A549 (cell line): ENCODE data around the gene TDRD12. TPM values are rescaled to one million over a fixed set of nuclear protein-coding genes. Genes with fewer than 3 reads are reported as not detected.
"Not testable (repeated sequence)": the region's sequence is repeated elsewhere in the genome, so short reads cannot be mapped to it uniquely, and the experiment has no call there.

Experiments used
- ATAC-seq, 2 experiments: fragments of 200-7000 bp in 1 of 2; fragments of >200 bp in 1 of 2; cut with Nextera tagmentation in 1 of 2; cut with Tn5 transposase in 1 of 2; 3 replicates each; pipeline versions ENCODE4 v1.8.0 to v1.9.1; 2018 to 2020; ENCODE audit warnings: mild to moderate bottlenecking in 1 of 2, moderate library complexity in 1 of 2
- CTCF ChIA-PET: fragments of 300-600 bp; sonication (Branson Sonifier 250); formaldehyde crosslinking; extraction: SDS; loops from one replicate; lab custom pipeline; 2021; ENCODE audit warnings: antibody characterized with exemption, inconsistent platforms; lab: Yijun Ruan, JAX
- POLR2A ChIA-PET: fragments of 350-600 bp; formaldehyde crosslinking; extraction: SDS; loops from one replicate; lab custom pipeline; 2021; ENCODE audit warnings: antibody characterized with exemption, inconsistent platforms; lab: Yijun Ruan, JAX
- DNase-seq, 2 experiments: peaks; one replicate each; pipeline versions ENCODE4 v3.0.0 to v3.0.0-alpha.2; 2011 to 2016; ENCODE audit warnings: low read depth in 1 of 2, low spot score in 1 of 2
- FAIRE-seq: peaks from 2 replicates; lab custom pipeline; 2011; peaks lifted over from hg19 to GRCh38; lab: Jason Lieb, UNC
- H3K27ac ChIP-seq, 2 experiments: fragments of >200 bp; sonication (Bioruptor Twin); formaldehyde crosslinking; 3 replicates each; pipeline ENCODE4 v1.5.1; 2016 to 2017
- H3K4me1 ChIP-seq: fragments of >200 bp; sonication (Bioruptor Twin); formaldehyde crosslinking; 3 replicates; pipeline ENCODE4 v1.6.1; 2016
- H3K4me2 ChIP-seq: fragments of >200 bp; sonication (Bioruptor Twin); formaldehyde crosslinking; 3 replicates; pipeline ENCODE4 v1.6.1; 2016
- H3K4me3 ChIP-seq: fragments of >200 bp; sonication (Bioruptor Twin); formaldehyde crosslinking; 3 replicates; pipeline ENCODE4 v1.5.1; 2016
- H3K9me3 ChIP-seq: fragments of >200 bp; sonication (Bioruptor Twin); formaldehyde crosslinking; 3 replicates; pipeline ENCODE4 v1.6.1; 2016
- BCL3 ChIP-seq: fragments of >200 bp; sonication (Bioruptor Twin); formaldehyde crosslinking; IDR thresholded peaks from 3 replicates; pipeline ENCODE4 v1.6.1; 2016
- CHD2 ChIP-seq: fragments of 150-350 bp; IDR thresholded peaks from 2 replicates; pipeline ENCODE4 v1.6.1; 2014; ENCODE audit warnings: low read length; ENCODE audit not compliant: partially characterized antibody
- CHD4 ChIP-seq: fragments of 200-600 bp; sonication (generic); IDR thresholded peaks from 2 replicates; pipeline ENCODE4 v1.6.1; 2016; ENCODE audit warnings: antibody characterized with exemption, mild to moderate bottlenecking, borderline replicate concordance
- FOSB ChIP-seq: fragments of 250-450 bp; sonication (Bioruptor Pico); IDR thresholded peaks from 2 replicates; pipeline ENCODE4 v1.5.0; 2020; ENCODE audit warnings: mild to moderate bottlenecking, moderate library complexity
- FOSL2 ChIP-seq, 2 experiments: fragments of 450-650 bp in 1 of 2; fragments of >200 bp in 1 of 2; sonication (Bioruptor Twin) in 1 of 2; formaldehyde crosslinking; IDR thresholded peaks; 2 replicates each; pipeline versions ENCODE4 v1.5.0 to v1.6.1; 2016 to 2020; ENCODE audit warnings: mild to moderate bottlenecking in 1 of 2, moderate library complexity in 1 of 2
- HES2 ChIP-seq: fragments of >200 bp; sonication (Bioruptor Twin); formaldehyde crosslinking; IDR thresholded peaks from 2 replicates; pipeline ENCODE4 v1.6.1; 2016
- HOXA7 ChIP-seq: fragments of 250-450 bp; sonication (Bioruptor Pico); IDR thresholded peaks from 2 replicates; pipeline ENCODE4 v1.5.0; 2020; ENCODE audit warnings: mild to moderate bottlenecking, moderate library complexity
- HOXB13 ChIP-seq: fragments of 250-450 bp; sonication (Bioruptor Pico); IDR thresholded peaks from 2 replicates; pipeline ENCODE4 v1.5.0; 2020; ENCODE audit warnings: low read depth, mild to moderate bottlenecking, moderate library complexity
- JUN ChIP-seq, 2 experiments: fragments of >200 bp; sonication (Bioruptor Twin); formaldehyde crosslinking; IDR thresholded peaks; 2 replicates in 1 of 2; 3 replicates in 1 of 2; pipeline ENCODE4 v1.6.1; 2016 to 2017
- JUNB ChIP-seq: fragments of >200 bp; sonication (Bioruptor Twin); formaldehyde crosslinking; IDR thresholded peaks from 2 replicates; pipeline ENCODE4 v1.6.1; 2016
- KDM5A ChIP-seq: fragments of 200-600 bp; sonication (generic); IDR thresholded peaks from 2 replicates; pipeline ENCODE4 v1.6.1; 2016; ENCODE audit warnings: antibody characterized with exemption, mild to moderate bottlenecking
- MYC ChIP-seq: IDR thresholded peaks from 2 replicates; pipeline ENCODE4 v1.6.1; 2012; ENCODE audit warnings: mild to moderate bottlenecking, inconsistent platforms, low read length, improper control_type of control experiment, borderline replicate concordance
- PBX3 ChIP-seq: IDR thresholded peaks from 2 replicates; pipeline ENCODE4 v1.6.1; 2012
- RCOR1 ChIP-seq: fragments of 150-350 bp; IDR thresholded peaks from 2 replicates; pipeline ENCODE4 v1.6.1; 2014; ENCODE audit warnings: antibody characterized with exemption, low read length, low read depth
- REST ChIP-seq: fragments of 200-600 bp; sonication (generic); IDR thresholded peaks from 2 replicates; pipeline ENCODE4 v1.6.1; 2016; ENCODE audit warnings: antibody characterized with exemption, mild to moderate bottlenecking, moderate library complexity
- SREBF2 ChIP-seq: fragments of 450-650 bp; IDR thresholded peaks from 2 replicates; pipeline ENCODE4 v1.6.1; 2014; ENCODE audit warnings: mild to moderate bottlenecking, moderate library complexity
- TP53 ChIP-seq: fragments of 250-450 bp; sonication (Bioruptor Pico); IDR thresholded peaks from 2 replicates; pipeline ENCODE4 v1.5.0; 2021; ENCODE audit warnings: mild to moderate bottlenecking, moderate library complexity
- USF2 ChIP-seq: fragments of 450-650 bp; IDR thresholded peaks from 2 replicates; pipeline ENCODE4 v1.6.1; 2014; ENCODE audit warnings: antibody characterized with exemption
- ZC3H11A ChIP-seq: fragments of 450-650 bp; IDR thresholded peaks from 2 replicates; pipeline ENCODE4 v1.6.1; 2014; ENCODE audit warnings: antibody characterized with exemption, mild to moderate bottlenecking
- ZFP36 ChIP-seq: fragments of 450-650 bp; IDR thresholded peaks from 2 replicates; pipeline ENCODE4 v1.6.1; 2014; ENCODE audit warnings: borderline replicate concordance; ENCODE audit not compliant: partially characterized antibody
- ZSCAN20 ChIP-seq: fragments of 250-450 bp; sonication (Bioruptor Pico); IDR thresholded peaks from 2 replicates; pipeline ENCODE4 v1.8.0; 2022; ENCODE audit warnings: mild to moderate bottlenecking, moderate library complexity
- WGBS: methylation state at CpG from one replicate; pipeline ENCODE4 v1.1.6; 2017; ENCODE audit errors: missing lambda C conversion rate; 5-methylcytosine and 5-hydroxymethylcytosine counted together
- polyA plus RNA-seq, 4 experiments: library from polyadenylated mRNA; depleted of rRNA in 3 of 4; stranded (reverse); fragments of >200 nt; fragmentation: RNase III in 1 of 4; extraction: RNeasy Plus Mini Kit Qiagen cat#74134 plus additional on column Dnase treatment in 1 of 4; gene quantifications; 2 replicates in 3 of 4; 3 replicates in 1 of 4; pipeline ENCODE4 v1.2.3, GENCODE V29; 2011 to 2017

TDRD12 gene
- polyA plus RNA-seq, 2 of the 4 experiments (the other 2 are of a cell fraction): 0.19 to 0.53 TPM

GRCh38 chr19:32852216-32852615 is 132.6 kb downstream of the TDRD12 start:
- ChIA-PET CTCF (no interaction called here), POLR2A (no interaction called here)
- ATAC-seq (no peak), DNase-seq (no peak), FAIRE-seq (peak; percentile 79)
- Histone ChIP-seq H3K4me2 (no peak overlapping the region), H3K4me3 (no peak overlapping the region), H3K27ac (no peak overlapping the region), H3K4me1 (no peaks in the 10 kb centered on the region), H3K9me3 (no peaks in the 10 kb centered on the region)
- TF ChIP-seq PBX3: no peak
- WGBS: 67% methylated on average over 6 of the region's 6 CpGs

- H3K4me2 ChIP-seq, H3K4me3 ChIP-seq, POLR2A ChIA-PET, ATAC-seq, DNase-seq, FAIRE-seq, H3K4me1 ChIP-seq, H3K9me3 ChIP-seq, H3K27ac ChIP-seq: not testable (repeated sequence)
- TF ChIP-seq HES2: 0 out of 2 replicates have a peak, but pooled peaks have one; percentile 6
- 78% methylated on average over 7 of the region's 7 CpGs for WGBS
- CTCF ChIA-PET: interaction anchor here (1.5 kb wide), 1 partner anchor 56 kb away, joined by 4 read pairs; no protein-coding TSS in a partner anchor
Observed at GRCh38 chr19:32856818-32857217, 137.3 kb downstream of the TDRD12 start.

GRCh38 chr19:32857584-32857983 is 138.0 kb downstream of the TDRD12 start:
- TF ChIP-seq HOXB13 (CRISPR knock-in tag) (no peak), JUNB (no peak), USF2 (no peak), CHD2 (no peak), RCOR1 (no peak), JUN (IDR thresholded peaks at IDR 0.05) (no peak), MYC (no peak), HES2 (no peak), HOXA7 (CRISPR knock-in tag) (no peak), REST (no peak), FOSB (CRISPR knock-in tag) (no peak), ZSCAN20 (CRISPR knock-in tag) (no peak), ZC3H11A (no peak), SREBF2 (no peak), BCL3 (no peak), CHD4 (no peak), KDM5A (no peak), TP53 (CRISPR knock-in tag) (no peak), FOSL2 (IDR thresholded peaks at IDR 0.05) (no peak), FOSL2 (CRISPR knock-in tag; IDR thresholded peaks at IDR 0.05) (no peak), ZFP36 (no peak)
- H3K4me1 ChIP-seq: no peaks in the 10 kb centered on the region
- no peak overlapping the region for H3K4me2 ChIP-seq
- ChIA-PET POLR2A (no interaction called here), CTCF (no interaction called here)
- no peak for ATAC-seq
- FAIRE-seq: peak; percentile 89
- no peak overlapping the region for H3K4me3 ChIP-seq
- 81% methylated on average over 5 of the region's 5 CpGs for WGBS
- H3K9me3 ChIP-seq: no peaks in the 10 kb centered on the region
- H3K27ac ChIP-seq: no peak overlapping the region
- no peak for DNase-seq
